HG02943 (cell line): ENCODE results near the gene CERS6.
"Not testable (repeated sequence)": the region's sequence is repeated elsewhere in the genome, so short reads cannot be mapped to it uniquely, and the experiment has no call there.

Source experiments
- ATAC-seq: cut with Tn5 transposase; IDR thresholded peaks from one replicate; pipeline ENCODE4 v1.9.1; 2021; ENCODE audit warnings: mild to moderate bottlenecking, low read depth, moderate library complexity; ENCODE audit not compliant: unreplicated experiment

Gene CERS6

GRCh38 chr2:168787098-168787781 is 331.2 kb downstream of the CERS6 start:
- ATAC-seq, result no peak

DNA sequence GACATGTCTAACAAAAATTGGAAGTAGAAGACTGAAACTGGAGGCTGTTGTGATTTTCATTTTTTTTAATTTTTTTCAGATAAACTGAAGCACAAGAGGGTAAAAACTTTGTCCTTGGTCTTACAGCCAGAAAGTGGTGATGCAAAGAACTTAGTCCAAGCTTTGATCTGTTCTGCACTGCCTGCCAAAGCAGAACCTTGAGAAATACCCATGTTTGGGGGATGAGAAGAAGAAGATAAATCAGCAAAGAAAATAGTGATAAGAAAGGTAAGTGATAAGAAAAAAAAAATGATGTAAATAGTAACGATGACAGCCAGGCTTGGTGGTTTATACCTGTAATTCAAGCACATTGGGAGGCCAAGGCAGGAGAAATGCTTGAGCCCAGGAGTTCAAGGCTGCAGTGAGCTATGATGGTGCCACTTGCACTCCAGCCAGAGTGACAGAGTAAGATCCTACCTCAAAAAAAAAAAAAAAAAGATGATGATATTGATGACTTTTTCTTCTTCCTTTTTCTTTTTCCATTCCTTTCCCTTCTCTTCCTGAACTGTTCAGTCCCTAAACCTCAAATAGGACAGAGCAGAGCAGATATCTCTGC is 331.8 kb downstream of the CERS6 start:
- ATAC-seq, result no peak

- ATAC-seq, result no peak
These were observed 333.7 kb downstream of the CERS6 start for GRCh38 chr2:168789776-168790175.

GRCh38 chr2:168790226-168790902 is 334.3 kb downstream of the CERS6 start:
- ATAC-seq, result no peak

GRCh38 chr2:168791140-168791539 is 335.1 kb downstream of the CERS6 start:
- ATAC-seq, result not testable (repeated sequence)

- ATAC-seq, result no peak
These were observed 337.5 kb downstream of the CERS6 start for GRCh38 chr2:168793596-168793995.

DNA sequence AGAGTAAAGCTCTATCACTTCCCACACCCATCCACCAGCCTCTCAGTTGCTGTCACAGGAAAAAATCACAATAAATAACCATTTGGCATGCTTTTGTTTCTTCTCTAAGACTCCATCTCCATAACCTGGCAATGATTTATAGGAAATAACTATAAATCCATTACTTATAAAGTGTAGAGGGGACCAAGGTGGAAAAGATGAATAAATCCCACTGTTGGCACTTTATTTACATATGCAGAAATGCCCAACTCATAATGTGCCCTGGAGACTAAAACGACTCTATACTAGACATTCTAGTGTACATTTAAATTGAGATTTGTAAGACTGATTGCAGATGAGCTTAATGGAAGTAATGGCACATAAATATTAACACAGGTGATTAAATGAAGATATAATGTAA is 338.9 kb downstream of the CERS6 start:
- no peak for ATAC-seq

DNA sequence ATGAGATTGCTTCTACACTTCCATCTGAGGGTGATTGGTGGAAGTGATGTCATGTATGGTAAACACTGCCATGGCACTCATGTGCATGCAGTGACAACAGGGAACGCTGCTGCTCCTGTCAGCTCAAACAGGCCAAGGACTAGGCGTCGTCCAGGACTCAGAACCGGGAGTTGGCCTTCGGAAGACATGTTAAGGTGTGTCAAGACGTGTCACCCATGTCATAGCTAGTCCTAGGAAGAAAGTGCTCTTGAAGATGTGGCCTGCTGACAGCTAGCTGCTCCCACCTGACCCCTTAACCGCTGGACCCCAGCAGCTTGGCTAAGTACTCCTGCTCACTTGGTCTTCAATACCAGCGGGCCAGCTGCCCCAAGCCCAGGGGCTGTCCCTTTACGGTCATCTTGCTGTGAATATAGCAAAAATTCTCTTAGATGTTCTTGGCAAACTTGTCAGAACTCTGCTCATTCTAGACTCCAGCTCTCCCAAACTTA is 340.1 kb downstream of the CERS6 start:
- ATAC-seq, result no peak

- no peak for ATAC-seq
These were observed 340.7 kb downstream of the CERS6 start for GRCh38 chr2:168796583-168797285.

GRCh38 chr2:168797286-168797655 is 341.2 kb downstream of the CERS6 start:
- ATAC-seq, result no peak

DNA sequence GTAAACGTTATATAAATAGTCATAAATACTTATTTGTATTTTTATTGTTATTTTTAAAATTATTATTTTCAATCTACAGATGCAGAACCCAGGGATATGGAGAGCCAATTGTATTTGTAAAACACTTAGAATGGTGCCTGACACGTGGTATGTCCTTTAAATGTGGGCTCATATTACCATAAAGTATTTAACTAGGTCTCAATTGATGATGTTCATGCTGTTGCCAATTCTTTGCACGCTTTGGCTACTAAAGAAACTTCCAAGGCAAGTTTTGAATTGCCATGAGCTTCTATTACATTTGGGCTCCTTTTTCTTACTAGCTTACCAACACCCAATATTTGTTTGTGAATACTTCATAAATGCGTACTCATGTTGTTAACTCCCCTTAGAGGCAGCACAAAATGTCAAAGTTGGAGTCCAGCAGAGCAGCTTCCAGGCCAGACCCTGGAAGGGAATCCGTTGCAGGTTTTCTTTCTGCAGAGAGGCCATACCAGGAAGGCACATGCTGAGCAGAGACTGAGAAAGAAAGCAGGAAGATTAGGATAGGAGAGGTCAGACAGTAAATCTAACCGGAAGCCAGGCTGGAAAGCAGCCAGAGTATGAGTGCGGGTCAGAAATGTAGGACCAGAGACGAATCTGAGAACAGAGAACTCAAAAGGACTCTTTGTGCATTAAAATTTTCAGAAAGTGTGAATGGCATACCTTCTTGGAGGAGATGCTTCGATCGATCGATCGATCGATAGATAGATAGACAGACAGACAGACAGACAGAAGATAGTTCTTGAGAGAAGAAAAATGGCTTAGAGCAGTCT is 342.2 kb downstream of the CERS6 start:
- ATAC-seq, result no peak

- ATAC-seq, result no peak
These were observed 342.9 kb downstream of the CERS6 start for GRCh38 chr2:168798888-168799410.

GRCh38 chr2:168801471-168801870 is 345.4 kb downstream of the CERS6 start:
- no peak for ATAC-seq

DNA sequence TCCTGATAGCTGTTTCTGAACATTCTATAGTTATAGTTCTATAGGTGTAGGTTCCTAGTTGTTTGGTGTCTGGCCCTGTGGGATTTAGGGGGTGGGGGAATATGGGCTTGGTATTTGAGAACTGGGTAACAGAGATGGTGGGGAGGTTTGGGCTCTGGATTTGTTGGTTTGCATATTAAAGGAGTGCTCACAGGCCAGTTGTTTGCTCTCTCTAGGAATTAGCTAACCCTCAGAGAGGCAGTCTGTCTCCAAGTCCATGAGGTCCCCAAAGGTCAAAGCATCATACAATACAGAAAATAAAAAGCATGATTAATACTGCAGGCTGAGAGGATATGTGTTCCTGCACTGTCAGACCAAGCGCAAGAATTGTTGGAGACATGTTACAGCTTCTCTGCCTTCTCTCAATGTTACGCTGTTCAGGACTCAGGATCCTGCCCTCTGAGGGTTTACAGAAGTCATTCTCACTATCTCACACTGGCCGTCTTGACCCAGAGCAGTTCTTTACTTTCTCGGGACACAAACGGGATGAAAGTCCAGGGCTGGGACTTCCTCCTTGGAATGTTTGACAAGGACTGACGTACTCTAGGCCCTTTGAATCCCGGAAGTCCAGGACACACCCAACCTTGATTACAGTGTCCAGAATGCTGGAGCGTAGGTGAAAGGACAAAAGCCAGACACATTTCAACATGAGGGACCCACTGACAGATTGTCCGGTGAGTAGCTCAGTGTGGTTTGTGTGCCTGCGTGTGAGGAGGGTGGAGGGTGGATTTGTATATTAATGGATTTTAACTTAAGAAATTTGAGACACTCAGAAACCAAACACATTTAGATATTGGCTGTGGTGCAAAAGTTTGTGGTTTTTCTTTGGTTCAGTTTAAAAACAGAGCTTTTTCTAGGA is 346.1 kb downstream of the CERS6 start, which contains the start of gene NOSTRIN:
Gene NOSTRIN (plus strand): TSS at position 677 of the 898 bp plus-strand sequence. CDS start 10 bp downstream, at position 687.
- ATAC-seq, result no peak

DNA sequence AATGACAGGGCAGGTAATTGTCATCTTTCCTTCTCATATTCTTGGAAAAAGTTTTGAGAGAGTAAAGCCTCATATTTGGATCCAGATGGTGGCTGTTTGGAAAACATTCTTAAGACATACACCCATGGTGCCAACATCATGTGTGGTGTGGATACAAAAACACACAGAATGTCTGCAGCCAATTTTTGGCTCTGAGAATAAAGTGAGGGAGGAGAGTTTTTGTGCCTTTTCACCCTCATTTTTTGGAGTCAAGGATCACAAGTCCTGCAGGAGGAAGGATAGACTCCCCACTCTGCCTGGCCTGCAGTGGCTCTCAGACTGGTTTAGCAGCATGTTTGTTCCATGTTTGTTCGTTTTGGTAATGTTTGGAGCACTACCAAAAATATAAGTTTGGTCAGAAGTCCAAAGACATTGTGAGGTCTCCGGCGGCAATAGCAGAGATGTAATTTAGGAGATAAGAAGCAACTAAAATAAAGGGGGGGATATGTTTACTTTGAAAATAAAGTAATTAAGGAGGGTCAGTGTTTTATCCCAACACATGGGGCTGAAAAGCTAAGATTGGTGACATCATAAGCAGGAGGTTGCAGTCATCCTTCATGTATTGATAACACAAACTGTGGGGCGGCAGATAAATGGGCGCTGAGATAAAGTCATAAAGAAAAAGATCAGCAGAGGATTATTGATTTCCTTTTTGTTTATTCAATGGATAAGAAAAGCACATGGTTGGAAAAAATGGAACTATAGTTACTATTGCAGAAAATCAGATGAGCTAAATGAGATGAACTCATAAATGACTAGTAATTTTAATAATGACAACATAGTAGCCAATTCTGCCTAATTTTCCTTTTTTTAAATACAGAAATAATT is 347.0 kb downstream of the CERS6 start:
- ATAC-seq, result no peak

GRCh38 chr2:168804214-168804613 is 348.1 kb downstream of the CERS6 start:
- no peak for ATAC-seq

- no peak for ATAC-seq
These were observed 349.5 kb downstream of the CERS6 start for GRCh38 chr2:168805615-168806014.

- no peak for ATAC-seq
These were observed 353.5 kb downstream of the CERS6 start for GRCh38 chr2:168809537-168809936.
